SK-N-SH (cell line): Measurements from ENCODE around the gene PIGM.

ENCODE experiments used
- CHD2 ChIP-seq: fragments of 150-350 bp; IDR thresholded peaks from 2 replicates; pipeline ENCODE4 v1.6.1; 2018; ENCODE audit warnings: low read length; ENCODE audit not compliant: partially characterized antibody
- MXI1 ChIP-seq: IDR thresholded peaks from 2 replicates; pipeline ENCODE4 v1.6.1; 2012; ENCODE audit warnings: mild to moderate bottlenecking, low read depth, low read length, improper control_type of control experiment
- NFIC ChIP-seq: IDR thresholded peaks from 2 replicates; pipeline ENCODE4 v1.4.0; 2012; ENCODE audit warnings: borderline replicate concordance
- PBX3 ChIP-seq: IDR thresholded peaks from 2 replicates; pipeline ENCODE4; 2012
- POLR2AphosphoS5 ChIP-seq: IDR thresholded peaks from 2 replicates; pipeline ENCODE4 v1.6.1; 2012; ENCODE audit warnings: low read depth, low read length
- TAF1 ChIP-seq: IDR thresholded peaks from 2 replicates; pipeline ENCODE4 v1.6.1; 2012; ENCODE audit warnings: low read depth, mild to moderate bottlenecking, low read length, moderate library complexity, borderline replicate concordance
- TEAD4 ChIP-seq: IDR thresholded peaks from 2 replicates; pipeline ENCODE4 v1.4.0; 2012; ENCODE audit warnings: mild to moderate bottlenecking, borderline replicate concordance; ENCODE audit not compliant: insufficient read depth
- USF2 ChIP-seq: fragments of 150-350 bp; IDR thresholded peaks from 2 replicates; pipeline ENCODE4 v1.6.1; 2017; ENCODE audit warnings: antibody characterized with exemption, low read length, low read depth, borderline replicate concordance
- TF ChIP-seq, protein P1 (sequence below): fragments of 200-600 bp; sonication (generic); IDR thresholded peaks from 2 replicates; pipeline ENCODE4 v1.6.1; 2017; ENCODE audit warnings: antibody characterized with exemption, mild to moderate bottlenecking, moderate library complexity
- TF ChIP-seq, protein P2 (sequence below): IDR thresholded peaks from 2 replicates; pipeline ENCODE4 v1.6.1; 2012; ENCODE audit warnings: mild to moderate bottlenecking, low read depth, low read length, moderate library complexity
- TF ChIP-seq, protein P3 (sequence below): IDR thresholded peaks from 2 replicates; pipeline ENCODE4 v1.4.0; 2012; ENCODE audit warnings: low read depth, borderline replicate concordance

DNA sequence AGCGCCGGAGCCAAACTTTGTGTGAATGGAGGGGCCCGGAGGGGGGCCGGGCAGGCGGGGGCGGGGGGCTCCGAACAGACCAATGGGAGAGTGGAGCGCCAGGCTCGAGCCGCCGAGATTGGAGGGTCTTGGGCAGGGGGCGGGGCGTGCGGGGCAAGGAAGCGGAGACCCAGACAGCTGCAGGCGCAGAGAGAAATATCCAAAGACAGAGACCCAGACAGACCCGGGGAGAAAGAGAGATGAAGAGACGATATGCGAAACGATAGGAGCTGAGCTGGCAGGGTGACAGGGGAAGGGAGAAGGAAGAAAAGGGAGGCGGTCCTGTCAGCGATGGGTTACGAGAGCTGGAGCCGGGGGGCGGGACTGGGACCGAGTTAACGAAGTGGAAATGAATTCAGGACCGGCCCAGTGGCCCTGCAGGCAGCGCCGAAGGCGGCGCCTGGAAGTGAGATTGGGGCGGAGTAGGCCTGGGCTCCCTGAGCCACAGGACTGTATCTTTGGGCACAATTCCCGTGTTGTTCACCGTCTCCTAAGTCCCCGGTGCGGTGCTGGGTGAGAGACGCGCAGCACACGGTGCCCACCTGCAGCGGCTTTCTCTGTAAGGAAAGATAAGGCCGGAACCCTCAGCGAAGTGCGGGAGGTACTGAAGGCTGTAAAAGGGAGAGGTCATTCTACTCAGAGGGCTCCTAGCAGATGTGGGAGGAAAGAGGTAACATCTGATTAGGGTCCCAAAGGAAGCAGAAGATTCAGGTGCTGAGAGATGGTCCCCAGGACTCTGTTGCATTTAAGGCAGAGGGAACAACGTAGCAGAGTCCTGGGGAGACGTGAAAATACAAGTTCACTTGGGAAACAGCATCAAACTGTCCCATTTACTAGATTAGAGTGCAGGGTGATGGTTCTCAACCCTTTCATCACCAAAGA is 38.7 kb upstream of the PIGM start:
- TF ChIP-seq, protein P1, sequence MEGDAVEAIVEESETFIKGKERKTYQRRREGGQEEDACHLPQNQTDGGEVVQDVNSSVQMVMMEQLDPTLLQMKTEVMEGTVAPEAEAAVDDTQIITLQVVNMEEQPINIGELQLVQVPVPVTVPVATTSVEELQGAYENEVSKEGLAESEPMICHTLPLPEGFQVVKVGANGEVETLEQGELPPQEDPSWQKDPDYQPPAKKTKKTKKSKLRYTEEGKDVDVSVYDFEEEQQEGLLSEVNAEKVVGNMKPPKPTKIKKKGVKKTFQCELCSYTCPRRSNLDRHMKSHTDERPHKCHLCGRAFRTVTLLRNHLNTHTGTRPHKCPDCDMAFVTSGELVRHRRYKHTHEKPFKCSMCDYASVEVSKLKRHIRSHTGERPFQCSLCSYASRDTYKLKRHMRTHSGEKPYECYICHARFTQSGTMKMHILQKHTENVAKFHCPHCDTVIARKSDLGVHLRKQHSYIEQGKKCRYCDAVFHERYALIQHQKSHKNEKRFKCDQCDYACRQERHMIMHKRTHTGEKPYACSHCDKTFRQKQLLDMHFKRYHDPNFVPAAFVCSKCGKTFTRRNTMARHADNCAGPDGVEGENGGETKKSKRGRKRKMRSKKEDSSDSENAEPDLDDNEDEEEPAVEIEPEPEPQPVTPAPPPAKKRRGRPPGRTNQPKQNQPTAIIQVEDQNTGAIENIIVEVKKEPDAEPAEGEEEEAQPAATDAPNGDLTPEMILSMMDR: no peak
- TF ChIP-seq TEAD4: no peak
- TF ChIP-seq POLR2AphosphoS5: no peak
- no peak for TF ChIP-seq NFIC
- TF ChIP-seq CHD2: no peak
- TF ChIP-seq, protein P2, sequence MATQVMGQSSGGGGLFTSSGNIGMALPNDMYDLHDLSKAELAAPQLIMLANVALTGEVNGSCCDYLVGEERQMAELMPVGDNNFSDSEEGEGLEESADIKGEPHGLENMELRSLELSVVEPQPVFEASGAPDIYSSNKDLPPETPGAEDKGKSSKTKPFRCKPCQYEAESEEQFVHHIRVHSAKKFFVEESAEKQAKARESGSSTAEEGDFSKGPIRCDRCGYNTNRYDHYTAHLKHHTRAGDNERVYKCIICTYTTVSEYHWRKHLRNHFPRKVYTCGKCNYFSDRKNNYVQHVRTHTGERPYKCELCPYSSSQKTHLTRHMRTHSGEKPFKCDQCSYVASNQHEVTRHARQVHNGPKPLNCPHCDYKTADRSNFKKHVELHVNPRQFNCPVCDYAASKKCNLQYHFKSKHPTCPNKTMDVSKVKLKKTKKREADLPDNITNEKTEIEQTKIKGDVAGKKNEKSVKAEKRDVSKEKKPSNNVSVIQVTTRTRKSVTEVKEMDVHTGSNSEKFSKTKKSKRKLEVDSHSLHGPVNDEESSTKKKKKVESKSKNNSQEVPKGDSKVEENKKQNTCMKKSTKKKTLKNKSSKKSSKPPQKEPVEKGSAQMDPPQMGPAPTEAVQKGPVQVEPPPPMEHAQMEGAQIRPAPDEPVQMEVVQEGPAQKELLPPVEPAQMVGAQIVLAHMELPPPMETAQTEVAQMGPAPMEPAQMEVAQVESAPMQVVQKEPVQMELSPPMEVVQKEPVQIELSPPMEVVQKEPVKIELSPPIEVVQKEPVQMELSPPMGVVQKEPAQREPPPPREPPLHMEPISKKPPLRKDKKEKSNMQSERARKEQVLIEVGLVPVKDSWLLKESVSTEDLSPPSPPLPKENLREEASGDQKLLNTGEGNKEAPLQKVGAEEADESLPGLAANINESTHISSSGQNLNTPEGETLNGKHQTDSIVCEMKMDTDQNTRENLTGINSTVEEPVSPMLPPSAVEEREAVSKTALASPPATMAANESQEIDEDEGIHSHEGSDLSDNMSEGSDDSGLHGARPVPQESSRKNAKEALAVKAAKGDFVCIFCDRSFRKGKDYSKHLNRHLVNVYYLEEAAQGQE: no peak
- TF ChIP-seq PBX3: no peak
- TF ChIP-seq, protein P3, sequence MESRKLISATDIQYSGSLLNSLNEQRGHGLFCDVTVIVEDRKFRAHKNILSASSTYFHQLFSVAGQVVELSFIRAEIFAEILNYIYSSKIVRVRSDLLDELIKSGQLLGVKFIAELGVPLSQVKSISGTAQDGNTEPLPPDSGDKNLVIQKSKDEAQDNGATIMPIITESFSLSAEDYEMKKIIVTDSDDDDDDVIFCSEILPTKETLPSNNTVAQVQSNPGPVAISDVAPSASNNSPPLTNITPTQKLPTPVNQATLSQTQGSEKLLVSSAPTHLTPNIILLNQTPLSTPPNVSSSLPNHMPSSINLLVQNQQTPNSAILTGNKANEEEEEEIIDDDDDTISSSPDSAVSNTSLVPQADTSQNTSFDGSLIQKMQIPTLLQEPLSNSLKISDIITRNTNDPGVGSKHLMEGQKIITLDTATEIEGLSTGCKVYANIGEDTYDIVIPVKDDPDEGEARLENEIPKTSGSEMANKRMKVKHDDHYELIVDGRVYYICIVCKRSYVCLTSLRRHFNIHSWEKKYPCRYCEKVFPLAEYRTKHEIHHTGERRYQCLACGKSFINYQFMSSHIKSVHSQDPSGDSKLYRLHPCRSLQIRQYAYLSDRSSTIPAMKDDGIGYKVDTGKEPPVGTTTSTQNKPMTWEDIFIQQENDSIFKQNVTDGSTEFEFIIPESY: no peak
- no peak for TF ChIP-seq USF2
- no peak for TF ChIP-seq MXI1
- no peak for TF ChIP-seq TAF1
